K562 (cell line): ENCODE measurements around the gene ABCB10. TPM values are rescaled to one million over a fixed set of nuclear protein-coding genes. Genes with fewer than 3 reads are reported as not detected.

Experiments used
- ARID3A ChIP-seq: IDR thresholded peaks from 2 replicates; pipeline ENCODE4 v1.6.1; 2012; ENCODE audit warnings: low read depth, low read length, improper control_type of control experiment, borderline replicate concordance
- E2F3 ChIP-seq: fragments of 250-450 bp; sonication (Bioruptor Pico); IDR thresholded peaks from 2 replicates; pipeline ENCODE4 v1.4.0; 2020; ENCODE audit warnings: mild to moderate bottlenecking
- ETS2 ChIP-seq: IDR thresholded peaks from 2 replicates; pipeline ENCODE4 v1.6.1; 2016; ENCODE audit warnings: borderline replicate concordance, missing genetic modification characterization, mild to moderate bottlenecking, moderate library complexity, missing compliant biosample characterization; ENCODE audit not compliant: poor library complexity, severe bottlenecking
- ETV6 ChIP-seq, 3 experiments: fragments of 150-350 bp in 1 of 3; sonication (generic) in 1 of 3; formaldehyde crosslinking in 1 of 3; IDR thresholded peaks; 2 replicates each; pipeline versions ENCODE4 v1.6.1 to v1.8.0; 2014 to 2022; ENCODE audit warnings: borderline replicate concordance in 2 of 3, low read depth in 2 of 3, antibody characterized with exemption in 1 of 3, low read length in 1 of 3, mild to moderate bottlenecking in 1 of 3, missing genetic modification reagents in 1 of 3
- HDAC1 ChIP-seq, 2 experiments: fragments of 450-650 bp; IDR thresholded peaks; 2 replicates each; pipeline ENCODE4 v1.6.1; 2016 to 2017; ENCODE audit warnings: inconsistent platforms in 1 of 2, mild to moderate bottlenecking in 1 of 2, moderate library complexity in 1 of 2
- OTX1 ChIP-seq: fragments of 450-650 bp; formaldehyde crosslinking; IDR thresholded peaks from 2 replicates; pipeline ENCODE4 v1.4.0; 2022; ENCODE audit warnings: mild to moderate bottlenecking
- PKNOX1 ChIP-seq: fragments of 450-650 bp; IDR thresholded peaks from 2 replicates; pipeline ENCODE4 v1.6.1; 2016
- RFX1 ChIP-seq: fragments of 450-650 bp; IDR thresholded peaks from 2 replicates; pipeline ENCODE4 v1.6.1; 2016; ENCODE audit warnings: mild to moderate bottlenecking, moderate library complexity
- RUNX1 ChIP-seq: sonication (generic); IDR thresholded peaks from 2 replicates; pipeline ENCODE4 v1.6.1; 2016; ENCODE audit warnings: antibody characterized with exemption, low read depth
- SMAD3 ChIP-seq: fragments of 450-650 bp; formaldehyde crosslinking; conservative IDR thresholded peaks from 2 replicates; pipeline ENCODE4 v1.4.0; 2020; ENCODE audit warnings: mild to moderate bottlenecking
- TCF7L2 ChIP-seq: fragments of 150-350 bp; IDR thresholded peaks from 2 replicates; pipeline ENCODE4 v1.6.1; 2016; ENCODE audit warnings: low read depth, mild to moderate bottlenecking, low read length, moderate library complexity
- XRCC4 ChIP-seq: IDR thresholded peaks from one replicate; pipeline ENCODE4 v1.6.1; 2011; ENCODE audit not compliant: insufficient read depth, insufficient read length; ENCODE audit errors: extremely low read depth
- ZNF253 ChIP-seq: fragments of 250-450 bp; sonication (Bioruptor Pico); conservative IDR thresholded peaks from 2 replicates; pipeline ENCODE4 v1.6.1; 2021; ENCODE audit warnings: mild to moderate bottlenecking
- ZNF407 ChIP-seq: fragments of 450-650 bp; IDR thresholded peaks from 2 replicates; pipeline ENCODE4 v1.6.1; 2016; ENCODE audit warnings: low read depth
- polyA plus RNA-seq, 8 experiments: library from polyadenylated mRNA; depleted of rRNA in 4 of 8; stranded (reverse) in 5 of 8; unstranded in 3 of 8; fragments of >200 nt; fragmentation: Nextera tagmentation in 2 of 8; fragmentation: Illumina TruSeq in 1 of 8; extraction: Ambion mirVana in 2 of 8; extraction: Trizol in 1 of 8; gene quantifications; 2 replicates each; pipeline versions ENCODE4 v1.2.1 to v1.2.3, GENCODE V29; 2011 to 2014; ENCODE audit warnings: inconsistent platforms in 1 of 8, missing spikeins in 1 of 8
- total RNA-seq, 7 experiments: library from RNA; depleted of rRNA in 6 of 7; stranded (reverse); fragments of >200 nt in 6 of 7; fragmentation: Illumina TruSeq in 2 of 7; extraction: Trizol in 2 of 7; gene quantifications; 2 replicates each; pipeline versions ENCODE4 v1.2.1 to v1.2.3, GENCODE V29; 2011 to 2021; ENCODE audit warnings: low replicate concordance in 1 of 7

The ABCB10 gene
- total and polyA plus RNA-seq, 9 of the 15 experiments (the other 6 are each of a cell fraction or from before 2014, with no cell fraction given), result 12.4 to 54.8 (median 36.4) TPM

- TF ChIP-seq ZNF407 (peak; percentile 24; the same call in 1 of the 2 replicates), RFX1 (no peak), ZNF253 (CRISPR knock-in tag) (no peak), ETV6 (IDR thresholded peaks at IDR 0.05; ENCODE audit: borderline replicate concordance in 1 of 2, low read depth in 2 of 2, low read length in 1 of 2) (no peak), ETV6 (CRISPR knock-in tag; IDR thresholded peaks at IDR 0.05; ENCODE audit: borderline replicate concordance) (no peak), ARID3A (no peak), XRCC4 (no peak), E2F3 (CRISPR knock-in tag) (0 out of 2 replicates have a peak, but pooled peaks have one; percentile 21), RUNX1 (no peak), PKNOX1 (0 out of 2 replicates have a peak, but pooled peaks have one; percentile 32), TCF7L2 (no peak), HDAC1 (IDR thresholded peaks at IDR 0.05) (peak in 1 of 2 experiments; percentile 87; a peak in 1 of 4 replicates), ETS2 (tag) (no peak), OTX1 (no peak), SMAD3 (CRISPR knock-in tag) (no peak; the same call in 1 of the 2 replicates)
Observed at GRCh38 chr1:229507951-229508822, 50.3 kb downstream of the ABCB10 start, which contains the start of gene NUP133 (continued).
